ENCODE measurements around the gene ELAVL1.

The ELAVL1 gene

GRCh38 chr19:7912697-7913564, 92.5 kb downstream of the ELAVL1 start:
- DNase-seq (ENCODE audit: low read depth, low spot score) = no peak

GRCh38 chr19:7912144-7912696, 93.2 kb downstream of the ELAVL1 start:
- DNase-seq (ENCODE audit: low read depth, low spot score) = no peak

- DNase-seq (ENCODE audit: low read depth, low spot score) = no peak
Observed at GRCh38 chr19:7911508-7912143, 93.8 kb downstream of the ELAVL1 start.

GRCh38 chr19:7910321-7911161, 94.9 kb downstream of the ELAVL1 start:
- DNase-seq (ENCODE audit: low read depth, low spot score) = no peak

GRCh38 chr19:7909471-7910067, 95.9 kb downstream of the ELAVL1 start:
- no peak for DNase-seq (ENCODE audit: low read depth, low spot score)

- DNase-seq (ENCODE audit: low read depth, low spot score) = no peak
Observed at GRCh38 chr19:7908742-7909461, 96.5 kb downstream of the ELAVL1 start.

Measured in activated naive CD8-positive, alpha-beta T cell treated with anti-CD3 and anti-CD28 coated beads, Interleukin-2, amount 50 U/mL, for 16 hours (primary cell).